ENCODE data around the gene CLMN.

DNA sequence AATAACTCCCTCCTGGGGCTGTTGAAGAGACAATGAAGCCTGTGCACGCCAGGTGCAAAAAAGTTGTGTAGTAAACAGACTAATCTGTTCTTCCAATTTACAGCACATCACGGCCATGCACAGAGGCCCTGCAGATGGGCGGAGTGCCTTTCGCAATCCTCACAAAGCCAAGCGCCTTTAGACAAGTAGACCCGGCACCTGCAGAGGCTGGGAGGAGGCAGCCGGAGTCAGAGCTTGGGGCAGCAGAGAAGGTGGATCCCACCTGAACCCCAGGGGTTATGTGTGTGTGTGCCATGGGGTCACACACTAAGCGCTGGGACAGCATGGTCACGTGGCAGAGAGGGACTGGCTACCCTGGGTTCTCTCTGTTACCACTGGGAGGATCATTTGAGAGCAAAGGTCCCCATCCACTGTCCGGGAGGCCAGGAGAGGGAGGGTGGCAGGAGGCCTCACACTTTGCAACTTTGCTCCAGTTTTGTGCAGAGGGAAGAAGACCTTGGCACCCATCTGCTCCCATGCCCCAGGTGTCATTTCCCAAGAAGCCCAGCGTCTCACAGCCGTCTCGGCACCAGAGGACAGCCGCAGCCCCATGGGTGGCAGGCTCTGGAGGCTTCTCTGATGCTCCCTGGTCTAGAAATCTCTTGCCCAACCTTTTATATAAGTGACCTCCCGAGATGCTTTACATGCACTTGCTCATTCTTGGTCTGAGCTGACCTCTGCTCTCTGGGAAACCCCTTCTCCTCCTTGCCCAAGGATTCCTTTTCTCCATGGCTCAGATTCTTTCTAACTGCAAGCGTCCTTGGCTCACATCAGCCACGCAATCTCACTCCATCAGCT lies 82.4 kb downstream of the CLMN start:
- TF ChIP-seq, protein P1, sequence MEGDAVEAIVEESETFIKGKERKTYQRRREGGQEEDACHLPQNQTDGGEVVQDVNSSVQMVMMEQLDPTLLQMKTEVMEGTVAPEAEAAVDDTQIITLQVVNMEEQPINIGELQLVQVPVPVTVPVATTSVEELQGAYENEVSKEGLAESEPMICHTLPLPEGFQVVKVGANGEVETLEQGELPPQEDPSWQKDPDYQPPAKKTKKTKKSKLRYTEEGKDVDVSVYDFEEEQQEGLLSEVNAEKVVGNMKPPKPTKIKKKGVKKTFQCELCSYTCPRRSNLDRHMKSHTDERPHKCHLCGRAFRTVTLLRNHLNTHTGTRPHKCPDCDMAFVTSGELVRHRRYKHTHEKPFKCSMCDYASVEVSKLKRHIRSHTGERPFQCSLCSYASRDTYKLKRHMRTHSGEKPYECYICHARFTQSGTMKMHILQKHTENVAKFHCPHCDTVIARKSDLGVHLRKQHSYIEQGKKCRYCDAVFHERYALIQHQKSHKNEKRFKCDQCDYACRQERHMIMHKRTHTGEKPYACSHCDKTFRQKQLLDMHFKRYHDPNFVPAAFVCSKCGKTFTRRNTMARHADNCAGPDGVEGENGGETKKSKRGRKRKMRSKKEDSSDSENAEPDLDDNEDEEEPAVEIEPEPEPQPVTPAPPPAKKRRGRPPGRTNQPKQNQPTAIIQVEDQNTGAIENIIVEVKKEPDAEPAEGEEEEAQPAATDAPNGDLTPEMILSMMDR (IDR thresholded peaks at IDR 0.05): no peak
- no peak for TF ChIP-seq POLR2A (IDR thresholded peaks at IDR 0.05)
